Osteoblast (primary cell): ENCODE measurements around the gene MT1G. TPM values are rescaled to one million over a fixed set of nuclear protein-coding genes. Genes with fewer than 3 reads are reported as not detected.

ENCODE experiments used
- DNase-seq: peaks from one replicate; pipeline ENCODE4 v3.0.0; 2011; ENCODE audit warnings: low spot score, mixed read lengths; ENCODE audit not compliant: insufficient read length; ENCODE audit errors: missing footprints
- H2AFZ ChIP-seq: 2 replicates; pipeline ENCODE4 v1.6.0; 2011; ENCODE audit warnings: mild to moderate bottlenecking, low read length
- H3K27ac ChIP-seq: 2 replicates; pipeline ENCODE4 v1.5.1; 2011; ENCODE audit warnings: mild to moderate bottlenecking, low read depth, low read length, moderate library complexity
- H3K27me3 ChIP-seq: 2 replicates; pipeline ENCODE4 v1.6.0; 2012; ENCODE audit warnings: mild to moderate bottlenecking, control low read depth, inconsistent platforms, low read length, moderate library complexity; ENCODE audit not compliant: insufficient read depth
- H3K36me3 ChIP-seq: 2 replicates; pipeline ENCODE4 v1.5.1; 2011; ENCODE audit warnings: mild to moderate bottlenecking, low read length, control low read depth, moderate library complexity; ENCODE audit not compliant: insufficient read depth
- H3K4me1 ChIP-seq: 2 replicates; pipeline ENCODE4 v1.5.1; 2011; ENCODE audit warnings: mild to moderate bottlenecking, low read length, control low read depth, moderate library complexity; ENCODE audit not compliant: insufficient read depth
- H3K4me2 ChIP-seq: 2 replicates; pipeline ENCODE4 v1.6.0; 2011; ENCODE audit warnings: mild to moderate bottlenecking, low read length; ENCODE audit not compliant: insufficient read depth
- H3K4me3 ChIP-seq: fragments of 200-600 bp; sonication (generic); 3 replicates; pipeline ENCODE4 v1.5.1; 2012; ENCODE audit warnings: mild to moderate bottlenecking, low read length, inconsistent platforms; ENCODE audit not compliant: insufficient read depth
- H3K79me2 ChIP-seq: 2 replicates; pipeline ENCODE4 v1.6.0; 2012; ENCODE audit warnings: mild to moderate bottlenecking, low read length, control low read depth, inconsistent platforms; ENCODE audit not compliant: insufficient read depth
- H3K9me3 ChIP-seq: 2 replicates; pipeline ENCODE4 v1.5.1; 2011; ENCODE audit warnings: low read depth, low read length, control low read depth
- H4K20me1 ChIP-seq: 2 replicates; pipeline ENCODE4 v1.6.0; 2012; ENCODE audit warnings: mild to moderate bottlenecking, low read length, control low read depth; ENCODE audit not compliant: insufficient read depth
- total RNA-seq: library from RNA; depleted of rRNA; stranded (reverse); fragments of >200 nt; gene quantifications from 2 replicates; pipeline ENCODE4 v1.2.3, GENCODE V29; 2012
- TF ChIP-seq, protein P1 (sequence below): IDR thresholded peaks from 2 replicates; pipeline ENCODE4 v1.5.1; 2011; ENCODE audit warnings: mild to moderate bottlenecking, low read depth, low read length, moderate library complexity; ENCODE audit errors: extremely low read depth

MT1G gene
- total RNA-seq, 1 donor, result not detected

DNA sequence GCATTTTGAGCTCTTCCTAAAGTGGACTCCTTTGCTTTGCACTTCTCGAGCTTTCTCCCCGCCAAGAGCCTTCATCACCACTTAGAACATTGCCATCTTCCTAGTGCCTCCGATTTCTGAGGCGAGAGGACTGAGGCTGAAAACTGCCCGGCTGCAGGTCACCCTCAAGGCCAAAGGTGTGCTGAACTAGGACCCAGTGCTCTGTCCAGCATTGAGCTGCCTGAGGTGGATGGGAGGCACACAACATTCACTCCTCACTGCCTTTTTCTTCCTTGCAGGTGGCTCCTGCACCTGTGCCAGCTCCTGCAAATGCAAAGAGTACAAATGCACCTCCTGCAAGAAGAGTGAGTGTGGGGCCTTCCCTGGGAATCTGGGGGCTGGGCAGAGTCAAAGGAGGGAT, 24.0 kb downstream of the MT1G start:
- TF ChIP-seq, protein P1, sequence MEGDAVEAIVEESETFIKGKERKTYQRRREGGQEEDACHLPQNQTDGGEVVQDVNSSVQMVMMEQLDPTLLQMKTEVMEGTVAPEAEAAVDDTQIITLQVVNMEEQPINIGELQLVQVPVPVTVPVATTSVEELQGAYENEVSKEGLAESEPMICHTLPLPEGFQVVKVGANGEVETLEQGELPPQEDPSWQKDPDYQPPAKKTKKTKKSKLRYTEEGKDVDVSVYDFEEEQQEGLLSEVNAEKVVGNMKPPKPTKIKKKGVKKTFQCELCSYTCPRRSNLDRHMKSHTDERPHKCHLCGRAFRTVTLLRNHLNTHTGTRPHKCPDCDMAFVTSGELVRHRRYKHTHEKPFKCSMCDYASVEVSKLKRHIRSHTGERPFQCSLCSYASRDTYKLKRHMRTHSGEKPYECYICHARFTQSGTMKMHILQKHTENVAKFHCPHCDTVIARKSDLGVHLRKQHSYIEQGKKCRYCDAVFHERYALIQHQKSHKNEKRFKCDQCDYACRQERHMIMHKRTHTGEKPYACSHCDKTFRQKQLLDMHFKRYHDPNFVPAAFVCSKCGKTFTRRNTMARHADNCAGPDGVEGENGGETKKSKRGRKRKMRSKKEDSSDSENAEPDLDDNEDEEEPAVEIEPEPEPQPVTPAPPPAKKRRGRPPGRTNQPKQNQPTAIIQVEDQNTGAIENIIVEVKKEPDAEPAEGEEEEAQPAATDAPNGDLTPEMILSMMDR, result no peak
- H3K36me3 ChIP-seq, result no peaks in the 10 kb centered on the region

DNA sequence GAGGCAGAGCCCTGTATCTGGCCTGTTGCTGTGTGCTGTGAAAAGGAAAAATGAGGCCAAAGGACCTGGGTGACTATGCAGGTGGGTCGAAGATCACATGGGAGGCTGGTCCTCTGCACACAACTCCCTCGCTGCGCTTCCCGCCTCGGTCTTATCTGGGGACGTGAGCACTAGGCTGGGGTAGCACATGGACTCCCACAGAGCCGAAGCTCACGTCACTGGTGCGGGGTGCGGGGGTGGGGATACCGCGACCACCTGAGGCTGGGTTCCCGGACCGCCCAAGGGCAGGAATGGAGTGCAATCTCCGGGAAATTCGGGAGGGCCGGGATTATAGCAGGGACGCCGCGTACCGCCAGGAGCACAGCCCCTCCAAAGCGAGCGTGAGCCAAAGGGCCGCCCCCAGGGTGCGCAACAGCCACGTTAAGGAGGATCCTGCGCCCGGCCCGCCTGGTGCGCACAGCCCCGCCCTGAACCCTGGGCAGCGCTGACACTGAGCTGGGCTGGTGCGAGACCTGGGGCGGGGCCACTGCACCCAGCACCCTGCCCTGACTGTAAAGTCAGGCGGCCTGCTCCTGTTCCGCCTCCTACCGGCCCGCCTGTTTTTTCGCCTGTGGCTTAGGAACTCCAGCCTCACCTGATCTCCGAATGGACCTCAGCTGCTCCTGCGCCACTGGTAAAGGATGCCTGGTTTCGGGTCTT, 24.6 kb downstream of the MT1G start:
- peaks cover 34% of the 10 kb centered on the region for H3K27me3 ChIP-seq
- no peaks in the 10 kb centered on the region for H3K9me3 ChIP-seq
- H3K79me2 ChIP-seq, result no peaks in the 10 kb centered on the region
- no peak overlapping the region for H3K27ac ChIP-seq
- H2AFZ ChIP-seq, result peak overlapping the region; percentile 76
- peak overlapping the region; percentile 62 for H3K4me3 ChIP-seq
- DNase-seq, result peak; percentile 92
- H3K36me3 ChIP-seq, result no peaks in the 10 kb centered on the region
- peak overlapping the region; percentile 74 for H3K4me2 ChIP-seq
- no peaks in the 10 kb centered on the region for H4K20me1 ChIP-seq
- TF ChIP-seq, protein P1, result peak; percentile 25
- peaks cover 8% of the 10 kb centered on the region for H3K4me1 ChIP-seq

More for the DNA sequence above, 24.0 kb downstream of the MT1G start:
- Histone ChIP-seq H3K9me3 (no peaks in the 10 kb centered on the region), H3K79me2 (no peaks in the 10 kb centered on the region), H3K27ac (no peak overlapping the region), H3K4me3 (no peak overlapping the region), H3K27me3 (peaks cover 38% of the 10 kb centered on the region), H3K4me1 (peaks cover 4% of the 10 kb centered on the region), H3K4me2 (peak overlapping the region; percentile 74), H4K20me1 (no peaks in the 10 kb centered on the region), H2AFZ (peak overlapping the region; percentile 76)
- DNase-seq, result no peak

DNA sequence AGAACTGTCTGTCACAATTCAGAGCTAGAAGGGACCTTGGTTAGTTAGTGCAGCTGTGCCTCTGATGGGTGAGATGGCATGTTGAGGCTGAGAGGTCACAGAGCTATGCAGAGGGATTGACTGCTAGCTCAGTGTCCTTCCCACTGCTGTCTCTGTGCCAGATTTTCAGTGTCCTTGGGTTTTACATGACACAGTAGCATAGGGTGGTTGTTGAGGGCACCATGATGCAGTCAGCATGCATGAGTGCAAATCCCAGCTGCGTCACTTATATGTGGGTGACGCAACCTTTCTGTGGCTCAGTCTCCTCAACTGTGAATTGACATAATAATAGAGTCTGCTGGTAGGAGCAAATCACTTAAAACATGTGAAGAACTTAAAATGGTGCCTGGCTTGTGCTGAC, 26.7 kb downstream of the MT1G start:
- no peaks in the 10 kb centered on the region for H3K36me3 ChIP-seq
- H3K79me2 ChIP-seq, result no peaks in the 10 kb centered on the region
- TF ChIP-seq, protein P1, result no peak
- H3K4me1 ChIP-seq, result peaks cover 8% of the 10 kb centered on the region
- no peak overlapping the region for H3K4me3 ChIP-seq
- H4K20me1 ChIP-seq, result no peaks in the 10 kb centered on the region
- peaks cover 17% of the 10 kb centered on the region for H3K27me3 ChIP-seq
- H2AFZ ChIP-seq, result no peak overlapping the region
- DNase-seq, result no peak
- no peak overlapping the region for H3K27ac ChIP-seq
- H3K9me3 ChIP-seq, result no peaks in the 10 kb centered on the region
- no peak overlapping the region for H3K4me2 ChIP-seq

DNA sequence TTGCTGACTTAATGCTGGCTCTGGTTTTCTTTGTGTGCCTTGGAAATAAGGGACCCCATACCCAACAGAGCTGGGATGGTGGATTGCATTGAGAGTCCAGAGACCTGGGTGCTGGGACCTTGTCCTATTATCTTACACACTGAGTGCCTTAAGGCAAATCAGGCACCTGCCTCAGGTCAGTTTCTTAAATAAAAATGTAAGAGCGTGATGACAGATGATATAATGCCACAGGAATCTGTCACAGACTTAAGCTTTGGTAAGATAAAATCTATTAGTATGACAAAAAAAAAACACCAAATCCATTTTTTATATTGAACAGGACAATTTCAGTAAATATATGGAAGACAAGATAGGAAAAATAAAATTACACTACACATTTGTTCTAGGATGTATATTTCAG, 27.8 kb downstream of the MT1G start:
- Histone ChIP-seq H3K79me2 (no peaks in the 10 kb centered on the region), H3K36me3 (no peaks in the 10 kb centered on the region), H3K4me2 (no peak overlapping the region), H3K4me3 (no peak overlapping the region), H2AFZ (no peak overlapping the region), H3K4me1 (peaks cover 8% of the 10 kb centered on the region), H3K9me3 (no peaks in the 10 kb centered on the region), H4K20me1 (no peaks in the 10 kb centered on the region), H3K27me3 (peaks cover 11% of the 10 kb centered on the region), H3K27ac (no peak overlapping the region)
- DNase-seq, result no peak
- TF ChIP-seq, protein P1, result no peak
